AG10803 (cell line): Measurements from ENCODE around the gene SDC4.

Source experiments
- DNase-seq: peaks from one replicate; pipeline ENCODE4 v3.0.0; 2010; ENCODE audit warnings: low read depth
- H3K4me3 ChIP-seq: 2 replicates; pipeline ENCODE4 v1.5.1; 2011; ENCODE audit warnings: mild to moderate bottlenecking, low read length, control low read depth
- CTCF ChIP-seq: conservative IDR thresholded peaks from 2 replicates; pipeline ENCODE4 v1.5.1; 2011; ENCODE audit warnings: mild to moderate bottlenecking, low read length, control low read depth, inconsistent platforms

The SDC4 gene

GRCh38 chr20:45318386-45318939, 29.8 kb downstream of the SDC4 start:
- no peak for TF ChIP-seq CTCF

GRCh38 chr20:45317826-45318225, 30.4 kb downstream of the SDC4 start:
- DNase-seq = no peak
- H3K4me3 ChIP-seq = no peak overlapping the region
- TF ChIP-seq CTCF = no peak

More at GRCh38 chr20:45318386-45318939, 29.8 kb downstream of the SDC4 start:
- DNase-seq = no peak
- H3K4me3 ChIP-seq = no peak overlapping the region

- no peak for TF ChIP-seq CTCF
- H3K4me3 ChIP-seq = no peak overlapping the region
- DNase-seq = no peak
Observed at GRCh38 chr20:45316150-45317080, 31.8 kb downstream of the SDC4 start.

GRCh38 chr20:45315672-45316071, 32.6 kb downstream of the SDC4 start:
- H3K4me3 ChIP-seq = no peak overlapping the region
- DNase-seq = no peak
- no peak for TF ChIP-seq CTCF

GRCh38 chr20:45313943-45314342, 34.3 kb downstream of the SDC4 start:
- DNase-seq = no peak
- no peak for TF ChIP-seq CTCF
- no peak overlapping the region for H3K4me3 ChIP-seq

- no peak for TF ChIP-seq CTCF
- DNase-seq = no peak
- H3K4me3 ChIP-seq = no peak overlapping the region
Observed at GRCh38 chr20:45313065-45313695, 35.0 kb downstream of the SDC4 start.
